GM12878 (cell line): ENCODE data around the gene FAM163B. TPM values are rescaled to one million over a fixed set of nuclear protein-coding genes. Genes with fewer than 3 reads are reported as not detected.

Experiments used
- ATAC-seq: fragments of 200-7000 bp; cut with Tn5 transposase; 3 replicates; pipeline ENCODE4 v1.9.1; 2020; ENCODE audit warnings: mild to moderate bottlenecking, moderate library complexity
- BruUV-seq: library from RNA; stranded (reverse); fragments of 400-500 nt; replicated peaks from 2 replicates; lab custom pipeline; 2021; lab: Mats Ljungman, UMichigan
- CTCF ChIA-PET: fragments of 300-600 bp; sonication (Branson Sonifier 250); formaldehyde crosslinking; extraction: SDS; loops from one replicate; lab custom pipeline; 2021; ENCODE audit warnings: inconsistent platforms; lab: Yijun Ruan, JAX
- POLR2A ChIA-PET: fragments of 350-600 bp; formaldehyde crosslinking; extraction: SDS; loops from one replicate; lab custom pipeline; 2021; ENCODE audit warnings: inconsistent platforms; lab: Charles Lee
- RAD21 ChIA-PET: fragments of 300-600 bp; sonication (Branson Sonifier 250); formaldehyde crosslinking; loops from one replicate; lab custom pipeline; 2023; ENCODE audit warnings: antibody characterized with exemption; ENCODE audit not compliant: unreplicated experiment; lab: Charles Lee
- SMC1A ChIA-PET: fragments of 300-600 bp; sonication (Branson Sonifier 250); formaldehyde crosslinking; loops from one replicate; lab custom pipeline; 2023; ENCODE audit not compliant: unreplicated experiment, uncharacterized antibody; lab: Charles Lee
- DNase-seq: peaks from one replicate; pipeline ENCODE4 v3.0.0-alpha.2; 2011; ENCODE audit warnings: low read depth, low spot score
- FAIRE-seq: peaks from 3 replicates; lab custom pipeline; 2011; peaks lifted over from hg19 to GRCh38; lab: Jason Lieb, UNC
- H2AFZ ChIP-seq: 2 replicates; pipeline ENCODE4 v1.6.0; 2011; ENCODE audit warnings: low read depth, low read length, control low read depth; ENCODE audit not compliant: control insufficient read depth
- H3K27ac ChIP-seq: 2 replicates; pipeline ENCODE4 v1.5.1; 2011; ENCODE audit warnings: control low read depth; ENCODE audit not compliant: control insufficient read depth, insufficient read depth
- H3K27me3 ChIP-seq, 2 experiments: replicated peaks in 1 of 2; 2 replicates each; pipeline versions ENCODE4 v1.6.0 to v1.6.1; 2011; ENCODE audit warnings: low read length in 1 of 2; ENCODE audit not compliant: control insufficient read depth in 2 of 2, insufficient read depth in 2 of 2
- H3K36me3 ChIP-seq, 2 experiments: 2 replicates each; pipeline ENCODE4 v1.5.1; 2011; ENCODE audit warnings: low read length in 1 of 2; ENCODE audit not compliant: control insufficient read depth in 2 of 2, insufficient read depth in 2 of 2
- H3K4me1 ChIP-seq: 2 replicates; pipeline ENCODE4 v1.6.1; 2011; ENCODE audit warnings: mild to moderate bottlenecking, low read length, moderate library complexity, mixed read lengths; ENCODE audit not compliant: control insufficient read depth, insufficient read depth
- H3K4me2 ChIP-seq: 2 replicates; pipeline ENCODE4 v1.6.0; 2011; ENCODE audit warnings: control low read depth; ENCODE audit not compliant: control insufficient read depth, insufficient read depth
- H3K4me3 ChIP-seq: fragments of 200-600 bp; sonication (generic); 2 replicates; pipeline ENCODE4 v1.5.1; 2016
- H3K79me2 ChIP-seq: 2 replicates; pipeline ENCODE4 v1.6.0; 2011; ENCODE audit warnings: low read length; ENCODE audit not compliant: control insufficient read depth, insufficient read depth
- H3K9ac ChIP-seq: 2 replicates; pipeline ENCODE4 v1.8.0; 2011; ENCODE audit warnings: low read length, control low read depth, mixed read lengths; ENCODE audit not compliant: control insufficient read depth, insufficient read depth
- H3K9me3 ChIP-seq: replicated peaks from 3 replicates; pipeline ENCODE4 v1.5.1; 2011; ENCODE audit warnings: mild to moderate bottlenecking, low read length; ENCODE audit not compliant: control insufficient read depth, insufficient read depth
- H4K20me1 ChIP-seq: 2 replicates; pipeline ENCODE4 v1.6.0; 2011; ENCODE audit not compliant: control insufficient read depth, insufficient read depth
- HCFC1 ChIP-seq: fragments of 150-350 bp; IDR thresholded peaks from 2 replicates; pipeline ENCODE4 v1.6.1; 2014; ENCODE audit warnings: low read length
- KAT2A ChIP-seq: conservative IDR thresholded peaks from 2 replicates; pipeline ENCODE4 v1.6.1; 2011; ENCODE audit warnings: low read depth, low read length; ENCODE audit not compliant: control insufficient read depth
- LARP7 ChIP-seq: fragments of 450-650 bp; IDR thresholded peaks from 2 replicates; pipeline ENCODE4 v1.6.1; 2017; ENCODE audit warnings: mild to moderate bottlenecking
- NFIC ChIP-seq: IDR thresholded peaks from 2 replicates; pipeline ENCODE4 v1.6.1; 2012; ENCODE audit warnings: low read depth, mild to moderate bottlenecking, inconsistent platforms, low read length, moderate library complexity
- POU2F2 ChIP-seq: IDR thresholded peaks from 3 replicates; pipeline ENCODE4 v1.6.1; 2011; ENCODE audit warnings: low read depth, mild to moderate bottlenecking, low read length, borderline replicate concordance
- RELB ChIP-seq: fragments of 450-650 bp; IDR thresholded peaks from 2 replicates; pipeline ENCODE4 v1.6.1; 2017; ENCODE audit warnings: low read depth, mild to moderate bottlenecking, moderate library complexity
- RFX5 ChIP-seq: IDR thresholded peaks from 2 replicates; pipeline ENCODE4 v1.6.1; 2011; ENCODE audit warnings: low read depth, low read length, improper control_type of control experiment
- TAF1 ChIP-seq: IDR thresholded peaks from 2 replicates; pipeline ENCODE4 v1.6.1; 2011; ENCODE audit warnings: mild to moderate bottlenecking, low read depth, low read length, borderline replicate concordance
- ZNF207 ChIP-seq: fragments of 450-650 bp; IDR thresholded peaks from 2 replicates; pipeline ENCODE4 v1.6.1; 2014; ENCODE audit warnings: antibody characterized with exemption, mild to moderate bottlenecking, borderline replicate concordance
- ZNF592 ChIP-seq: fragments of 450-650 bp; IDR thresholded peaks from 2 replicates; pipeline ENCODE4 v1.6.1; 2017; ENCODE audit warnings: mild to moderate bottlenecking, moderate library complexity
- WGBS: methylation state at CpG from one replicate; pipeline ENCODE4 v1.1.6; 2016; ENCODE audit warnings: low lambda C conversion rate; ENCODE audit not compliant: insufficient replicate concordance, insufficient coverage; ENCODE audit errors: missing lambda C conversion rate; 5-methylcytosine and 5-hydroxymethylcytosine counted together
- in situ Hi-C: fragments of 300-500 bp; cut with MboI; formaldehyde crosslinking; loops from 9 replicates; pipeline ENCODE4 v1.14.3; 2018; ENCODE audit warnings: mixed read lengths
- intact Hi-C: fragments of 100-400 bp; cut with micrococcal nuclease; formaldehyde crosslinking; loops from one replicate; pipeline ENCODE4 v1.14.2; 2022; ENCODE audit not compliant: unreplicated experiment
- polyA plus RNA-seq, 11 experiments: library from polyadenylated mRNA; depleted of rRNA in 4 of 11; unstranded in 6 of 11; stranded (reverse) in 5 of 11; fragments of >200 nt; fragmentation: Nextera tagmentation in 4 of 11; fragmentation: Illumina TruSeq in 1 of 11; extraction: Ambion mirVana in 4 of 11; extraction: Trizol in 1 of 11; gene quantifications; 1 replicate in 1 of 11; 2 replicates in 10 of 11; pipeline versions ENCODE4 v1.2.1 to v1.2.3, GENCODE V29; 2011 to 2016; ENCODE audit warnings: inconsistent platforms in 2 of 11, missing spikeins in 2 of 11, low read depth in 1 of 11
- total RNA-seq, 4 experiments: library from RNA; depleted of rRNA in 3 of 4; stranded (reverse); fragments of >200 nt in 3 of 4; fragmentation: Illumina TruSeq in 1 of 4; extraction: Trizol in 1 of 4; gene quantifications; 2 replicates each; pipeline versions ENCODE4 v1.2.1 to v1.2.3, GENCODE V29; 2013 to 2021
- TF ChIP-seq, protein P1 (sequence below): fragments of 450-650 bp; IDR thresholded peaks from 2 replicates; pipeline ENCODE4 v1.6.1; 2017; ENCODE audit warnings: mild to moderate bottlenecking
- TF ChIP-seq, protein P2 (sequence below): IDR thresholded peaks from 2 replicates; pipeline ENCODE4 v1.6.1; 2012; ENCODE audit warnings: improper control_type of control experiment, low read depth, low read length; ENCODE audit not compliant: insufficient replicate concordance

The FAM163B gene
- total and polyA plus RNA-seq, 10 of the 15 experiments (the other 5 are each of a cell fraction or from before 2014, with no cell fraction given) = not detected

DNA sequence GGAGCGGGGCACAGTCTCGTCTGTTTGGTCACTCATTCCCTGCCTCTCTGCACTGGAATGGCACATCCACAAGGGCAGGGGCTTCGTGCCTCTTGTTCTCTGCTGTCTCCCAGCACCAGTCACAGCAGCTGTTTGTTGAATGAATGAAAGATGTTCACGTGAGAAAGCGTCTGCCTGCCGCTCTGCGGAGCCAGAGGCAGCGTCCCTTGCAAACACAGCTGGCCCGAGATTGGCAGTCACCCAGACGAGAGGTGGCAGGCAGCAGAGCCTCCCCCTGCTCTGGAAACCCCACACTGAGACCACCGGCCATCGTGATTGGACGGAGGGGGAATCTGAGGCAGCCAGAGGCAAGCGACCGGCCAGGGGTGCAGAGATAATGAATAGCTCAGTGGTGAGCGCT, 6.0 kb upstream of the FAM163B start:
- in situ Hi-C loops (no loop called here), intact Hi-C loops (no loop called here)
- CTCF ChIA-PET = no interaction called here
- H3K9me3 ChIP-seq = no peaks in the 10 kb centered on the region
- FAIRE-seq (no peak), ATAC-seq (no peak), DNase-seq (no peak)
- no TSS peak for BruUV-seq
- H3K4me2 ChIP-seq = no peak overlapping the region
- no peaks in the 10 kb centered on the region for H4K20me1 ChIP-seq
- SMC1A ChIA-PET = no interaction called here
- peaks cover 6% of the 10 kb centered on the region; the same call in 1 of the 2 replicates for H3K4me1 ChIP-seq
- H2AFZ ChIP-seq = no peak overlapping the region
- no peaks in the 10 kb centered on the region for H3K36me3 ChIP-seq
- no peak overlapping the region for H3K27ac ChIP-seq
- POLR2A ChIA-PET = no interaction called here
- H3K27me3 ChIP-seq = peaks cover 0 to 3% of the 10 kb centered on the region in 2 experiments; a peak in 2 of 4 replicates
- WGBS = 61% methylated on average over 16 of the region's 16 CpGs
- no peaks in the 10 kb centered on the region for H3K79me2 ChIP-seq
- no peak overlapping the region for H3K4me3 ChIP-seq
- no peak overlapping the region for H3K9ac ChIP-seq
- RAD21 ChIA-PET = no interaction called here
- TF ChIP-seq HCFC1 (no peak), RFX5 (no peak), NFIC (no peak), ZNF592 (no peak), POU2F2 (no peak), TAF1 (no peak), ZNF207 (no peak), LARP7 (no peak), KAT2A (no peak), RELB (no peak)
- TF ChIP-seq, protein P1, sequence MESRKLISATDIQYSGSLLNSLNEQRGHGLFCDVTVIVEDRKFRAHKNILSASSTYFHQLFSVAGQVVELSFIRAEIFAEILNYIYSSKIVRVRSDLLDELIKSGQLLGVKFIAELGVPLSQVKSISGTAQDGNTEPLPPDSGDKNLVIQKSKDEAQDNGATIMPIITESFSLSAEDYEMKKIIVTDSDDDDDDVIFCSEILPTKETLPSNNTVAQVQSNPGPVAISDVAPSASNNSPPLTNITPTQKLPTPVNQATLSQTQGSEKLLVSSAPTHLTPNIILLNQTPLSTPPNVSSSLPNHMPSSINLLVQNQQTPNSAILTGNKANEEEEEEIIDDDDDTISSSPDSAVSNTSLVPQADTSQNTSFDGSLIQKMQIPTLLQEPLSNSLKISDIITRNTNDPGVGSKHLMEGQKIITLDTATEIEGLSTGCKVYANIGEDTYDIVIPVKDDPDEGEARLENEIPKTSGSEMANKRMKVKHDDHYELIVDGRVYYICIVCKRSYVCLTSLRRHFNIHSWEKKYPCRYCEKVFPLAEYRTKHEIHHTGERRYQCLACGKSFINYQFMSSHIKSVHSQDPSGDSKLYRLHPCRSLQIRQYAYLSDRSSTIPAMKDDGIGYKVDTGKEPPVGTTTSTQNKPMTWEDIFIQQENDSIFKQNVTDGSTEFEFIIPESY = no peak
- TF ChIP-seq, protein P2, sequence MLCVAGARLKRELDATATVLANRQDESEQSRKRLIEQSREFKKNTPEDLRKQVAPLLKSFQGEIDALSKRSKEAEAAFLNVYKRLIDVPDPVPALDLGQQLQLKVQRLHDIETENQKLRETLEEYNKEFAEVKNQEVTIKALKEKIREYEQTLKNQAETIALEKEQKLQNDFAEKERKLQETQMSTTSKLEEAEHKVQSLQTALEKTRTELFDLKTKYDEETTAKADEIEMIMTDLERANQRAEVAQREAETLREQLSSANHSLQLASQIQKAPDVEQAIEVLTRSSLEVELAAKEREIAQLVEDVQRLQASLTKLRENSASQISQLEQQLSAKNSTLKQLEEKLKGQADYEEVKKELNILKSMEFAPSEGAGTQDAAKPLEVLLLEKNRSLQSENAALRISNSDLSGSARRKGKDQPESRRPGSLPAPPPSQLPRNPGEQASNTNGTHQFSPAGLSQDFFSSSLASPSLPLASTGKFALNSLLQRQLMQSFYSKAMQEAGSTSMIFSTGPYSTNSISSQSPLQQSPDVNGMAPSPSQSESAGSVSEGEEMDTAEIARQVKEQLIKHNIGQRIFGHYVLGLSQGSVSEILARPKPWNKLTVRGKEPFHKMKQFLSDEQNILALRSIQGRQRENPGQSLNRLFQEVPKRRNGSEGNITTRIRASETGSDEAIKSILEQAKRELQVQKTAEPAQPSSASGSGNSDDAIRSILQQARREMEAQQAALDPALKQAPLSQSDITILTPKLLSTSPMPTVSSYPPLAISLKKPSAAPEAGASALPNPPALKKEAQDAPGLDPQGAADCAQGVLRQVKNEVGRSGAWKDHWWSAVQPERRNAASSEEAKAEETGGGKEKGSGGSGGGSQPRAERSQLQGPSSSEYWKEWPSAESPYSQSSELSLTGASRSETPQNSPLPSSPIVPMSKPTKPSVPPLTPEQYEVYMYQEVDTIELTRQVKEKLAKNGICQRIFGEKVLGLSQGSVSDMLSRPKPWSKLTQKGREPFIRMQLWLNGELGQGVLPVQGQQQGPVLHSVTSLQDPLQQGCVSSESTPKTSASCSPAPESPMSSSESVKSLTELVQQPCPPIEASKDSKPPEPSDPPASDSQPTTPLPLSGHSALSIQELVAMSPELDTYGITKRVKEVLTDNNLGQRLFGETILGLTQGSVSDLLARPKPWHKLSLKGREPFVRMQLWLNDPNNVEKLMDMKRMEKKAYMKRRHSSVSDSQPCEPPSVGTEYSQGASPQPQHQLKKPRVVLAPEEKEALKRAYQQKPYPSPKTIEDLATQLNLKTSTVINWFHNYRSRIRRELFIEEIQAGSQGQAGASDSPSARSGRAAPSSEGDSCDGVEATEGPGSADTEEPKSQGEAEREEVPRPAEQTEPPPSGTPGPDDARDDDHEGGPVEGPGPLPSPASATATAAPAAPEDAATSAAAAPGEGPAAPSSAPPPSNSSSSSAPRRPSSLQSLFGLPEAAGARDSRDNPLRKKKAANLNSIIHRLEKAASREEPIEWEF = no peak
